ENCODE data around the gene TMEM184A.
A peak's percentile ranks its signal among the peaks of the same experiment; 100 is the strongest.

GRCh38 chr7:1593091-1593866 lies 37.3 kb upstream of the TMEM184A start:
- TF ChIP-seq, protein P1, sequence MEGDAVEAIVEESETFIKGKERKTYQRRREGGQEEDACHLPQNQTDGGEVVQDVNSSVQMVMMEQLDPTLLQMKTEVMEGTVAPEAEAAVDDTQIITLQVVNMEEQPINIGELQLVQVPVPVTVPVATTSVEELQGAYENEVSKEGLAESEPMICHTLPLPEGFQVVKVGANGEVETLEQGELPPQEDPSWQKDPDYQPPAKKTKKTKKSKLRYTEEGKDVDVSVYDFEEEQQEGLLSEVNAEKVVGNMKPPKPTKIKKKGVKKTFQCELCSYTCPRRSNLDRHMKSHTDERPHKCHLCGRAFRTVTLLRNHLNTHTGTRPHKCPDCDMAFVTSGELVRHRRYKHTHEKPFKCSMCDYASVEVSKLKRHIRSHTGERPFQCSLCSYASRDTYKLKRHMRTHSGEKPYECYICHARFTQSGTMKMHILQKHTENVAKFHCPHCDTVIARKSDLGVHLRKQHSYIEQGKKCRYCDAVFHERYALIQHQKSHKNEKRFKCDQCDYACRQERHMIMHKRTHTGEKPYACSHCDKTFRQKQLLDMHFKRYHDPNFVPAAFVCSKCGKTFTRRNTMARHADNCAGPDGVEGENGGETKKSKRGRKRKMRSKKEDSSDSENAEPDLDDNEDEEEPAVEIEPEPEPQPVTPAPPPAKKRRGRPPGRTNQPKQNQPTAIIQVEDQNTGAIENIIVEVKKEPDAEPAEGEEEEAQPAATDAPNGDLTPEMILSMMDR (IDR thresholded peaks at IDR 0.05; ENCODE audit: extremely low read depth in 1 of 2, insufficient read depth in 1 of 2, low read depth in 1 of 2, low read length in 2 of 2), result peak; percentile 31 to 60
- no peak for TF ChIP-seq POLR2AphosphoS5 (IDR thresholded peaks at IDR 0.05; ENCODE audit: insufficient read depth, low read depth, low read length)
- TF ChIP-seq POLR2A (IDR thresholded peaks at IDR 0.05; ENCODE audit: low read depth, low read length), result no peak
- TF ChIP-seq, protein P2, sequence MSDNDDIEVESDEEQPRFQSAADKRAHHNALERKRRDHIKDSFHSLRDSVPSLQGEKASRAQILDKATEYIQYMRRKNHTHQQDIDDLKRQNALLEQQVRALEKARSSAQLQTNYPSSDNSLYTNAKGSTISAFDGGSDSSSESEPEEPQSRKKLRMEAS (IDR thresholded peaks at IDR 0.05; ENCODE audit: insufficient read depth, insufficient read length), result no peak
- no peak for TF ChIP-seq EZH2 (IDR thresholded peaks at IDR 0.05; ENCODE audit: borderline replicate concordance, low read depth, low read length, severe bottlenecking)
- no peak for TF ChIP-seq FOS (IDR thresholded peaks at IDR 0.05; ENCODE audit: borderline replicate concordance, insufficient read depth, low read length)
- TF ChIP-seq MYC (IDR thresholded peaks at IDR 0.05; ENCODE audit: low read depth, low read length), result no peak
- no peak for TF ChIP-seq JUN (IDR thresholded peaks at IDR 0.05; ENCODE audit: borderline replicate concordance, insufficient read depth, insufficient read length, low read depth)

All from endothelial cell of umbilical vein (primary cell).